NCI-H1105 treated with DMSO at 0.1 percent for 48 hours (cell line): ENCODE measurements around the gene COL18A1.

ENCODE experiments used
- DNase-seq: peaks from one replicate; lab custom pipeline; 2025; lab: John Stamatoyannopoulos, UW

COL18A1 gene

GRCh38 chr21:45535341-45536081 is 130.5 kb downstream of the COL18A1 start:
- DNase-seq: no peak

- no peak for DNase-seq
These were observed 131.5 kb downstream of the COL18A1 start for GRCh38 chr21:45536301-45537081.

GRCh38 chr21:45537111-45537745 is 132.3 kb downstream of the COL18A1 start:
- DNase-seq: no peak

GRCh38 chr21:45537746-45538291 is 132.9 kb downstream of the COL18A1 start:
- DNase-seq: no peak

GRCh38 chr21:45538381-45539045 is 133.5 kb downstream of the COL18A1 start:
- no peak for DNase-seq

GRCh38 chr21:45539046-45539795 is 134.3 kb downstream of the COL18A1 start:
- DNase-seq: no peak

- no peak for DNase-seq
These were observed 135.0 kb downstream of the COL18A1 start for GRCh38 chr21:45539796-45540600.

GRCh38 chr21:45540601-45540970 is 135.6 kb downstream of the COL18A1 start:
- no peak for DNase-seq

- peak; percentile 17 for DNase-seq
These were observed 136.5 kb downstream of the COL18A1 start for GRCh38 chr21:45541221-45542039.

- DNase-seq: peak; percentile 27
These were observed 137.3 kb downstream of the COL18A1 start, which contains the start of gene SLC19A1 for GRCh38 chr21:45542242-45542666. SLC19A1 (minus strand) TSS chr21:45542440; CDS start chr21:45537959, 4,481 bp downstream.

GRCh38 chr21:45542667-45543370 is 137.9 kb downstream of the COL18A1 start:
- DNase-seq: no peak

GRCh38 chr21:45543371-45543709 is 138.4 kb downstream of the COL18A1 start:
- no peak for DNase-seq

- DNase-seq: no peak
These were observed 138.9 kb downstream of the COL18A1 start for GRCh38 chr21:45543710-45544448.

- DNase-seq: no peak
These were observed 139.7 kb downstream of the COL18A1 start for GRCh38 chr21:45544449-45545235.

GRCh38 chr21:45545236-45545570 is 140.2 kb downstream of the COL18A1 start:
- no peak for DNase-seq

GRCh38 chr21:45545691-45546531 is 140.9 kb downstream of the COL18A1 start:
- no peak for DNase-seq
